Colon (tissue), 2 donors: ENCODE results near the gene ANKFN1.

Source experiments
- FAIRE-seq: peaks from 2 replicates; lab custom pipeline; 2012; peaks lifted over from hg19 to GRCh38; lab: Jason Lieb, UNC
- donor health status: control.
- donor health status: control.

Gene ANKFN1

GRCh38 chr17:56144223-56144622, 9.1 kb upstream of the ANKFN1 start:
- no peak for FAIRE-seq

GRCh38 chr17:56146534-56146933, 6.7 kb upstream of the ANKFN1 start:
- FAIRE-seq, result no peak

- no peak for FAIRE-seq
These were observed 4.9 kb upstream of the ANKFN1 start for GRCh38 chr17:56148333-56148732.

DNA sequence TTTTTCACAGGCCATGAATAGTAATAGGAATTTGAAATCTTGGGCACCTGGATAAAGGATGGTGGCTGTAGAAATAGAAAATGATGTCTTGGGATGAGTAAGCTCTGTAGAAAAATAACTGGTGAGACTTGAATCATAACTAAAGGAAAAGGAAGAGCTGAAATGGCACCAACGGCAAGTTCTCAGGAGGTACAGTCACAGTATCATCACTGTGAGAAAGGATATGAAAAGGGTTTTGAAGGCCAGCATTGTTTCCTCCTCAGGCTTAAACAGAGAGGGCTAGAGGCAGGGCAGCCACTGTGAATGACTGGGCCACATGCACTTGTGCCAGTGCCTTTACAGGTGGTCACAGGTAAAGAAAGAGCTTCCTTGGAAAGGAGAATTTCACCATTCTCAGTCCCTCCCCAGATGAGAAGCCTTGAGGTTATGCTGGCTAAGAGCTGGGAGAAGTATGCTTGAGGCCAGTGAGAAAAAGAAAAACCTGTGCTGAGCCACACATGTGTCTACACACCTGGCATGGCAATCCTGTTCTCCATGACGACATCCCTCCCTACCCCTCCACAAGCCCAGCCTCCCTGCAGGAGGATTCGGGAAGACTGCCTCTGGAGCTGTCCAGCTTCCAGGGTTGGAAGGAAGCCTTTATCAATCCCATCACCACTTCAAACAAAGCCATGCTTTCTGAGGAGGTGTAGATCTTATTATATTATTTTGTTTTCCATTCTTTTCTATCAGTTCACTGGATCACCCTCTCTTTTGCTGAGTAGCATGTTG, 3.8 kb upstream of the ANKFN1 start:
- FAIRE-seq, result no peak

DNA sequence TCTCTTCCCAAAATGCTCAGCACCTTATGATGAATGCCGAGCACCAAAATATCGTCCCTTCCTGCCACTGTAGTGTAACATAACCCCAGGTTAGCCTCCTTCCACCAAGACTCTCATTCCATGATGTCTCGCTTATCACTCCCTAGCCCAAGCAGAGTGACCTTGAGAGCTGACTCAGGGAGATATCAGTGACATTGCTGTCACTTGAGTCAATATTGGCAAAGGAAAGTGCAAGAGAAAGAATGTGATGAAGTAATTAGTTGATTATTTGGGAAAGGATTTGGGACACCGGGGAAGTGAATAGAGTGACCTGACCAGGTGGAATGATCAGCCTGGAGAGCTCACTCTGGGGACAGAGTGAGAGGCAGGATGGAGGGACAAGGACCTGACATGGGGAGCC, 2.6 kb upstream of the ANKFN1 start:
- no peak for FAIRE-seq

GRCh38 chr17:56157845-56158244, 4.6 kb downstream of the ANKFN1 start:
- no peak for FAIRE-seq

- FAIRE-seq, result no peak
These were observed 5.1 kb downstream of the ANKFN1 start for GRCh38 chr17:56158344-56158743.

DNA sequence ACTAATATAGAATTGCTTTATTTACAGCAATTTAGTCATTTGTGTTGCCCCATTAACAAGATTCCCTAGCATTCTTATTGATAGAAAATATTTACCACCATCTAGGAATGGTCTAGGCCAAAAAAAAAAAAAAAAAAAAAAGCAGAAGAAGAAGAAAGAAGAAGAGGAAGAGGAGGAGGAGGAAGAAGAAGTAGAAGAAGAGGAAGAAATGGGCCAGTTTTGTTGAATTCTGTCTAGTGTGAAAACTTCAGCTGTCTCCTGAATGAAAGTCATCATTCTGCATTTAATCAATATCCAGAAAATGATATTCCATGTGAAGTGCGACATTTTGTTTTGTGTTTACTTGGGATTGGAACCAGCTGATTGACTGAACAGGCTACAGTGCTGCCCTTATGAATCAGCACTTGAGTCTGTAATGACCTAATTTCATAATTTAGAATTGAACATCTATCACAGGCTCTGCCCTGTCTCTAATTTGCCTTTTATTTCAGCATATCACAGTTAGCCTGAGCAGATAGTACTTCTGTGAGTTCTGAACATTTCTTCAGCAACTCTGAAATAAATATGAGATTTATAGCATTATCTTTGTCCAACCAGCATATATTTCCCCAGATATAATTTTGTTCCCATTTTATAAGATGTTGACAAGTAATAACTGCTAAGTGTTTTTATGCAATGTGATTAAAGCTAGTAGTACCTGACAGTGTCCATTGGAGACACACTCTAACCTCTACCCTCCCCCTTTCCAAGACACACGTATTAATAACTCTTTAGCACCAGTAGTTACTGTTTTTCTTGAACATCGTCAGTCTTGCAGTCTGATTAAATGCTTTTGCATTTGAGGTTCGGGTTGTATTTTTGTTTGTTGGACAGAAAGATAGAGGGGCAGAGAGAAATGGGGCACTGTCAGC, 5.9 kb downstream of the ANKFN1 start:
- no peak for FAIRE-seq

GRCh38 chr17:56159826-56160380, 6.6 kb downstream of the ANKFN1 start:
- FAIRE-seq, result no peak

DNA sequence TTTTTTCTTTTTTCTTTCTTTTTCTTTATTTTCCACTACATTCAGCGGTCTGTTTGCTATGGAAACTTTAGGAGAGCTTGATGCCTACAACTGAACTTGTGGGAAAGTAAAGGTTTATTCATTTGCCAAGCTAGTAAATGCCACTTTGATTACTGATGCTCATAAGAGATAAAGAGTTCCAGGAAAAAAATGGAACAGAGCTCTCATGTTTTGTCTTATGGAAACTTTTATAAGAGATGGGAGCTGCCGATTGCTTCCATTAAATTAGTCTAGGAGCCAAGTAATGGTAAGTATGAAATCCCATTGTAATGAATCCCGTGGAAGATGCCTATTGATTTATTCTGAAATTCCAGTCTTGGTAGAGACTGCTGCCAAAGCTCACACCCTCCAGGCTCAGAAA, 7.1 kb downstream of the ANKFN1 start:
- no peak for FAIRE-seq

DNA sequence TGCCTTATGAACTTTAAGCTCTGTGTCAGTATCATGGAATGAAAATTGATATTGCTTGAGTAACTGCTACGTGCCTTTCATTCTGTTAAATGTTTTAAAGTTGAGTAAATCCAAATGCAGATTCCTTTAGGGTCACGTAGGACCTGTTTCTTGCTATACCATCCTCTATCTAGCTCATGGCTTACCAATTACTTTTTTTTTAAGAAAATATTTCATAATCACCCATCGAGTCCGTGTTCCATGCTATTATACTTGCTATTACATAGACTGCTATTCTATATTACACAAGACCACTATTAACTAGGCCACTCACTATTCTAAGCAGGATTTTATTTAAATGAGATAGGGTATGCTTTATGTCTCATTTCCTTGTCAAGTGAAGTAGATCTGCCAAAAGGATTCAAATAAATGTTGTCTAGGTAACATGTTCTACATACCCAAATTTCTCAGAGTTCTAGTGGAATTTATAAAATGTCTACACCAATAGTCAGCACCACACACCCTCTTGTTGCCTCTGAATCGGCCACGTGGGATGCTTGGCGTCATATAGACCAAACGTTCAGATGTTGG, 11.9 kb downstream of the ANKFN1 start:
- no peak for FAIRE-seq

DNA sequence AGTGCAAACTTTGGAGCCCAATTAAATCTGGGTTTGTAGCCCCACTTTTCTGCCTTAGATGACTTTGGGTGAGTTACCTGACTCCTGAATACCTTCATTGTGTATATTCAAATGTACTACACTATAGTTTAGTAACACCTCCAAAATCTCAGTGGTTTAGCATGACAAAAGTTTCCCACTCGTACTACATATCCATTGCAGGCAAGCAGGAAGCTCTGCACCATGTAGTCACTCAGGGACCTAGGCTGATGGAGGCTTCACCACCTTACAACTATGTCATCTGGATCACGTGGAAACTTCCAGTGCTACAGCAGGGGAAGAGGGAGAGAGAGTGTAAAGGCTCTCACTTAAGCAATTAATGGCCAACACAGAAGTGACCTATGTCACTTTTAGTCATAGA, 14.2 kb downstream of the ANKFN1 start:
- no peak for FAIRE-seq

- no peak for FAIRE-seq
These were observed 16.3 kb downstream of the ANKFN1 start for GRCh38 chr17:56169621-56170020.

GRCh38 chr17:56171186-56171959, 18.1 kb downstream of the ANKFN1 start:
- FAIRE-seq, result no peak

DNA sequence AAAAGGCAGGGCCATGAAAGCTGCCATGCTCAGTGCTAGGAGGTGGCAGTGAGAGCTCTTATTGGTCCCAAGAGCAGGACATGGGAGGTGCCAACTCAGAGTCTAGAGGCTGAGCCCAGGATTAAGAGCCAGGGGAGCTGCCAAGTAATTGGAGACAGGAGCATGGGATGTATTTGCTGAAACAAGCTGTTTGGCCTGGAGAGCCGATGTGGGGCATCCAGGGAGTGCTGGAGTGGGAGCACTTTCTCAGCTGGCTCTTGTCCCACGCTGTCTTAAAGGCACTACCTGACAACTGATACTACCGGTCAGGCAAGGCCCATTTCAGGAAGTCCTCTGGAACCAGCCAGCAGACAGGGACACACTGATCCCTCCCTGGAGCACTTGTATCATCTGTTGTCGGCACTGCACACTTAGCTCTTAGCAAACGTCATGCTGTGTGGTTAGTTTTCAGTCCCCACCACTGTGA, 19.3 kb downstream of the ANKFN1 start:
- FAIRE-seq, result no peak

GRCh38 chr17:56173026-56173425, 19.8 kb downstream of the ANKFN1 start:
- FAIRE-seq, result no peak

DNA sequence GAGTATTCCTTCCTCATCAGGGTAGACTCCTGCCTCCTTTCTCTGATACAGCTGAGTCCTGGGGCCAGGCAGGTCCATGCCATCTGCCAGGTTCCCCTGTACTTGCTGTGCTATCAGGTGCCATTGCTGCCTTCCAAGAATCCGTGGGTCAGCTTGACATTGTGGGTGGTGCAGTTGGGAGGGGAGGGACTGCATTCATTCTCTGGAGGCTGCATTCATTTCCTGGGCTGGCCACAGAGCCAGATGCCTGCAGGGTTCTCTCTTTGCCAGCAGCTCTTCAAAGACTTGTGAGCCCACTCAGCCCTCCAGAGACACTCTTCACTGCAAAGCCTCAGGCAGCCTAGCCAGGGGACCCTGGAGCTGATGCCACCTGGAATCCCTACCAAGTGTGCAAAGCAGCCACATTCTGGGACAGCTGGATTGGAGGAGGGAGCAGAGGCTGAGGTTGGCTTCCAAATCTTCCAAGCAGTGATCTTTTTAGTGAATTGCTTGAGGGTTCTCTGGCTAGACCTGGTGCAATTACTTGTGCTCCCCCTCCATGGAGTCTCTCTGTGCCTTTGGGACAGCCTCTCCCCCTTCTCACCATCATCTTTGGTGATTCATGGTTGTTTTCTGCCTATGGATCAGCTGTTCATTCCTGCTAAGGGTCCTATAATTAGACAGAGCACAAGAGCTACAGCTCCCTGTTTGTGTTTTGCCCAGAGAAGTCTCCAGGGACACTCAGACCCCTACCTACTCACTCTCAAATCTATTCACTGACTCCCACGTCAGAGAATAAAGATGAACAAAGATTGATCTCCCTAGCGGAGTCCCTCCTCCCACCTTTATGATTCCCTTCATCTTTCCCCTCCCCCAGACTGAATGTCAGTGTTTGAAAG, 20.9 kb downstream of the ANKFN1 start:
- no peak for FAIRE-seq

- no peak for FAIRE-seq
These were observed 22.2 kb downstream of the ANKFN1 start for GRCh38 chr17:56175299-56175955.

DNA sequence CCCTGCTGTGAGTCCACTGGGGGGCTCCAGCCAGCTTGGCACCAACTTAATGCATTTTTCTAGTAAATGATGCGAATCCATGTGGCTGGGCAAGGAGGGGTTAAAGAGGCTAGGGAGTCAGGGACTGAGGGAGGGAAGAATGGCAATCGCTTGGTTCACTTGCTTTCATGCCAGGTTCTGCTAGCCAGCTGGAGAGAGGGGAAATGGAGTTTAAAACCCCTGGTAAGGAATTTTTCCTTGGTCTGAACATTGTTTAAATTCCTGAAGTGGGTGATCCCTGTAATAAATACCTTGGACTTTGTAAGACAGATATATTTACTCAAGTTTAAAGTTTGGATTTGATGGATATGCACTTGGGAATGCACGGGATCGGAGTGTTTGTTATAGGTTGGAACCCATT, 22.8 kb downstream of the ANKFN1 start:
- FAIRE-seq, result no peak

- FAIRE-seq, result no peak
These were observed 24.1 kb downstream of the ANKFN1 start for GRCh38 chr17:56177361-56177760.
